Glomerular visceral epithelial cell (primary cell): ENCODE data around the gene TIAM2.

Source experiments
- DNase-seq: peaks from one replicate; pipeline ENCODE4 v3.0.0-alpha.2; 2016; ENCODE audit errors: extremely low spot score

TIAM2 gene

GRCh38 chr6:155261111-155261900, 266.2 kb downstream of the TIAM2 start:
- no peak for DNase-seq

- no peak for DNase-seq
These were observed 267.5 kb downstream of the TIAM2 start for GRCh38 chr6:155262655-155263054.

- no peak for DNase-seq
These were observed 268.4 kb downstream of the TIAM2 start, which contains the start of gene CLDN20 for GRCh38 chr6:155263373-155264063. Gene CLDN20 (plus strand): TSS chr6:155264013. CDS start chr6:155275720, 11,707 bp downstream.

GRCh38 chr6:155264693-155265320, 269.7 kb downstream of the TIAM2 start:
- DNase-seq = no peak

GRCh38 chr6:155265843-155266535, 270.9 kb downstream of the TIAM2 start:
- DNase-seq = no peak

- DNase-seq = no peak
These were observed 272.3 kb downstream of the TIAM2 start for GRCh38 chr6:155267411-155267810.

GRCh38 chr6:155268088-155268867, 273.2 kb downstream of the TIAM2 start:
- DNase-seq = peak; percentile 47

GRCh38 chr6:155269765-155270164, 274.6 kb downstream of the TIAM2 start:
- no peak for DNase-seq

GRCh38 chr6:155270561-155271091, 275.5 kb downstream of the TIAM2 start:
- no peak for DNase-seq

GRCh38 chr6:155271145-155271544, 276.0 kb downstream of the TIAM2 start:
- no peak for DNase-seq

- no peak for DNase-seq
These were observed 277.5 kb downstream of the TIAM2 start for GRCh38 chr6:155272353-155273232.

GRCh38 chr6:155273431-155273830, 278.3 kb downstream of the TIAM2 start:
- peak; percentile 82 for DNase-seq

- no peak for DNase-seq
These were observed 279.0 kb downstream of the TIAM2 start for GRCh38 chr6:155274106-155274505.

GRCh38 chr6:155274533-155274932, 279.4 kb downstream of the TIAM2 start:
- DNase-seq = no peak

GRCh38 chr6:155275808-155276480, 280.8 kb downstream of the TIAM2 start:
- DNase-seq = no peak

- no peak for DNase-seq
These were observed 281.5 kb downstream of the TIAM2 start for GRCh38 chr6:155276638-155277037.

GRCh38 chr6:155278319-155279049, 283.4 kb downstream of the TIAM2 start:
- DNase-seq = no peak

GRCh38 chr6:155284775-155285174, 289.7 kb downstream of the TIAM2 start:
- DNase-seq = no peak

- no peak for DNase-seq
These were observed 292.6 kb downstream of the TIAM2 start for GRCh38 chr6:155287762-155288161.
